Liver (tissue), 3 donors: ENCODE measurements around the gene PPFIBP2.

Experiments used
- CTCF ChIP-seq: fragments of 150-350 bp; IDR thresholded peaks from 2 replicates; pipeline ENCODE4 v1.5.1; 2017; ENCODE audit warnings: improper control_type of control experiment, low read depth, low read length; ENCODE audit not compliant: missing input control
- EGR1 ChIP-seq, 2 donors: IDR thresholded peaks; 2 replicates each; pipeline ENCODE4 v1.6.1; 2016 to 2018; ENCODE audit warnings: antibody characterized with exemption in 2 of 2, low read depth in 2 of 2
- RAD21 ChIP-seq, 2 donors: IDR thresholded peaks; 2 replicates each; pipeline ENCODE4 v1.6.1; 2016; ENCODE audit warnings: antibody characterized with exemption in 2 of 2, mild to moderate bottlenecking in 2 of 2
- REST ChIP-seq: IDR thresholded peaks from 2 replicates; pipeline ENCODE4 v1.6.1; 2016; ENCODE audit warnings: antibody characterized with exemption, mild to moderate bottlenecking
- TAF1 ChIP-seq: conservative IDR thresholded peaks from 2 replicates; pipeline ENCODE4 v1.6.1; 2016; ENCODE audit warnings: antibody characterized with exemption, mild to moderate bottlenecking
- donor health status: healthy.
- donor health status: healthy.

- TF ChIP-seq CTCF: no peak
- no peak for TF ChIP-seq REST
- TF ChIP-seq EGR1 (IDR thresholded peaks at IDR 0.05; ENCODE audit: low read depth in 2 of 2): no peak
- no peak for TF ChIP-seq RAD21 (IDR thresholded peaks at IDR 0.05)
- TF ChIP-seq TAF1: no peak
Measured at GRCh38 chr11:7495882-7496551, 17.8 kb upstream of the PPFIBP2 start.
